Measurements from ENCODE around the gene CD82. TPM values are rescaled to one million over a fixed set of nuclear protein-coding genes. Genes with fewer than 3 reads are reported as not detected.
A peak's percentile ranks its signal among the peaks of the same experiment; 100 is the strongest.

CD82 gene
- total RNA-seq, 1 donor from 2014 or later = 91.6 TPM

GRCh38 chr11:44577231-44577830 is 11.9 kb downstream of the CD82 start:
- no peak for DNase-seq (ENCODE audit: extremely low spot score in 2 of 2)
- intact Hi-C loops (cut with DNase I) = no loop called here
- Histone ChIP-seq H3K9me3 (no peaks in the 10 kb centered on the region), H3K27me3 (no peaks in the 10 kb centered on the region), H3K27ac (peak overlapping the region; percentile 40), H3K36me3 (no peaks in the 10 kb centered on the region), H3K4me1 (peaks cover 76% of the 10 kb centered on the region), H3K4me3 (no peak overlapping the region)
- TF ChIP-seq POLR2AphosphoS5 (IDR thresholded peaks at IDR 0.05; ENCODE audit: insufficient read depth in 1 of 2, low read depth in 1 of 2) = peak; percentile 45 to 46
- TF ChIP-seq POLR2A (IDR thresholded peaks at IDR 0.05) = no peak

GRCh38 chr11:44578279-44578678 is 12.8 kb downstream of the CD82 start:
- Histone ChIP-seq H3K27ac (peak overlapping the region; percentile 40), H3K9me3 (no peaks in the 10 kb centered on the region), H3K4me3 (no peak overlapping the region), H3K36me3 (no peaks in the 10 kb centered on the region), H3K4me1 (peaks cover 68% of the 10 kb centered on the region), H3K27me3 (no peaks in the 10 kb centered on the region)
- TF ChIP-seq POLR2AphosphoS5 (IDR thresholded peaks at IDR 0.05; ENCODE audit: insufficient read depth in 1 of 2, low read depth in 1 of 2) (no peak), CTCF (IDR thresholded peaks at IDR 0.05) (no peak), POLR2A (IDR thresholded peaks at IDR 0.05) (no peak)
- DNase-seq (ENCODE audit: extremely low spot score in 2 of 2) = no peak
- intact Hi-C loops (cut with DNase I) = no loop called here

- no peak for DNase-seq (ENCODE audit: extremely low spot score in 2 of 2)
- Histone ChIP-seq H3K9me3 (no peaks in the 10 kb centered on the region), H3K36me3 (no peaks in the 10 kb centered on the region), H3K4me3 (no peak overlapping the region), H3K27ac (peak overlapping the region; percentile 57), H3K4me1 (peaks cover 57% of the 10 kb centered on the region), H3K27me3 (no peaks in the 10 kb centered on the region)
- TF ChIP-seq CTCF (IDR thresholded peaks at IDR 0.05) (no peak), POLR2A (IDR thresholded peaks at IDR 0.05) (no peak), POLR2AphosphoS5 (IDR thresholded peaks at IDR 0.05; ENCODE audit: insufficient read depth in 1 of 2, low read depth in 1 of 2) (no peak)
- intact Hi-C loops (cut with DNase I) = no loop called here
Measured at GRCh38 chr11:44579302-44579761, 13.9 kb downstream of the CD82 start.

GRCh38 chr11:44580701-44581100 is 15.2 kb downstream of the CD82 start:
- no peak for DNase-seq (ENCODE audit: extremely low spot score in 2 of 2)
- intact Hi-C loops (cut with DNase I) = no loop called here
- H3K4me3 ChIP-seq = no peak overlapping the region
- H3K9me3 ChIP-seq = no peaks in the 10 kb centered on the region
- TF ChIP-seq POLR2A (IDR thresholded peaks at IDR 0.05) (no peak), POLR2AphosphoS5 (IDR thresholded peaks at IDR 0.05; ENCODE audit: insufficient read depth in 1 of 2, low read depth in 1 of 2) (no peak), CTCF (IDR thresholded peaks at IDR 0.05) (no peak)
- no peaks in the 10 kb centered on the region for H3K36me3 ChIP-seq
- H3K27me3 ChIP-seq = no peaks in the 10 kb centered on the region
- H3K27ac ChIP-seq = no peak overlapping the region
- H3K4me1 ChIP-seq = peaks cover 45% of the 10 kb centered on the region

- intact Hi-C loops (cut with DNase I) = no loop called here
- peaks cover 42% of the 10 kb centered on the region for H3K4me1 ChIP-seq
- H3K27ac ChIP-seq = no peak overlapping the region
- H3K36me3 ChIP-seq = no peaks in the 10 kb centered on the region
- TF ChIP-seq POLR2AphosphoS5 (IDR thresholded peaks at IDR 0.05; ENCODE audit: insufficient read depth in 1 of 2, low read depth in 1 of 2) (no peak), CTCF (IDR thresholded peaks at IDR 0.05) (no peak), POLR2A (IDR thresholded peaks at IDR 0.05) (no peak)
- no peak for DNase-seq (ENCODE audit: extremely low spot score in 2 of 2)
- H3K9me3 ChIP-seq = no peaks in the 10 kb centered on the region
- no peaks in the 10 kb centered on the region for H3K27me3 ChIP-seq
- H3K4me3 ChIP-seq = no peak overlapping the region
Measured at GRCh38 chr11:44581246-44581645, 15.8 kb downstream of the CD82 start.
